Kidney (tissue), 14 donors: Measurements from ENCODE around the gene BCAS3. TPM values are rescaled to one million over a fixed set of nuclear protein-coding genes. Genes with fewer than 3 reads are reported as not detected.

Experiments used
- DNase-seq, 5 donors: peaks; one replicate each; pipeline ENCODE4 v3.0.0-alpha.2; 2013 to 2020
- FAIRE-seq: peaks from 2 replicates; lab custom pipeline; 2012; peaks lifted over from hg19 to GRCh38; lab: Jason Lieb, UNC
- H3K27ac ChIP-seq, 2 donors: one replicate each; pipeline ENCODE4 v1.7.0; 2013; ENCODE audit warnings: low read depth in 2 of 2, low read length in 2 of 2, inconsistent platforms in 1 of 2
- H3K27me3 ChIP-seq: one replicate; pipeline ENCODE4 v1.7.1; 2013; ENCODE audit warnings: low read length, inconsistent platforms; ENCODE audit not compliant: control insufficient read depth, insufficient read depth
- H3K36me3 ChIP-seq, 3 donors: one replicate each; pipeline versions ENCODE4 v1.7.0 to v1.7.1; 2013; ENCODE audit warnings: low read length in 3 of 3, control low read depth in 1 of 3, inconsistent platforms in 1 of 3; ENCODE audit not compliant: insufficient read depth in 3 of 3, control insufficient read depth in 2 of 3
- H3K4me1 ChIP-seq, 3 donors: one replicate each; pipeline versions ENCODE4 v1.7.0 to v1.7.1; 2013; ENCODE audit warnings: low read length in 3 of 3, inconsistent platforms in 1 of 3, low read depth in 1 of 3; ENCODE audit not compliant: control insufficient read depth in 2 of 3, insufficient read depth in 2 of 3
- H3K4me3 ChIP-seq, 3 donors: one replicate each; pipeline versions ENCODE4 v1.7.0 to v1.8.1; 2013; ENCODE audit warnings: low read length in 3 of 3, control low read depth in 1 of 3, inconsistent platforms in 1 of 3
- H3K9ac ChIP-seq, 3 donors: one replicate each; pipeline versions ENCODE4 v1.7.0 to v1.7.1; 2013; ENCODE audit warnings: low read length in 3 of 3, control low read depth in 1 of 3, inconsistent platforms in 1 of 3
- H3K9me3 ChIP-seq, 3 donors: one replicate each; pipeline versions ENCODE4 v1.7.0 to v1.7.1; 2013; ENCODE audit warnings: low read length in 3 of 3, control low read depth in 1 of 3, inconsistent platforms in 1 of 3; ENCODE audit not compliant: control insufficient read depth in 2 of 3, insufficient read depth in 1 of 3
- intact Hi-C: fragments of 100-400 bp; cut with DNase I; formaldehyde crosslinking; loops from one replicate; pipeline ENCODE4 v1.11.1; 2022
- polyA plus RNA-seq: library from polyadenylated mRNA; stranded (reverse); fragments of 350-450 nt; fragmentation: Illumina TruSeq; extraction: RNeasy Lipid Tissue Mini Kit (QIAGEN cat#74804); gene quantifications from one replicate; pipeline ENCODE4 v1.2.3, GENCODE V29; 2014; ENCODE audit warnings: low read depth, low replicate concordance; ENCODE audit not compliant: insufficient read depth
- total RNA-seq: library from RNA; stranded (reverse); fragmentation: NEBNext Ultra II Directional; extraction: Animal tissue kit (Norgen Biotek cat#: 25700); gene quantifications from one replicate; pipeline ENCODE4 v1.2.1, GENCODE V29; 2021
- TF ChIP-seq, protein P1 (sequence below): IDR thresholded peaks from 3 replicates; pipeline ENCODE4 v1.5.1; 2012; ENCODE audit warnings: mild to moderate bottlenecking, moderate library complexity, borderline replicate concordance; ENCODE audit not compliant: insufficient read depth; ENCODE audit errors: extremely low read depth
- donor health status: control.
- donor health status: control.
- donor health status: control.
- donor health status: control.
- donor health status: control.
- donor health status: DM: yes; HTN: yes; CAD: no.
- donor health status: Normal renal cell carcinoma (clear cell type).

BCAS3 gene
- total and polyA plus RNA-seq, 2 donors from 2014 or later = 18.3 to 44.1 TPM

- DNase-seq = peak in 1 of 5 donors; percentile 33
- H3K4me3 ChIP-seq = no peak overlapping the region
- H3K4me1 ChIP-seq = peaks cover 5 to 11% (median 6%) of the 10 kb centered on the region in 3 donors
- no peak overlapping the region for H3K9ac ChIP-seq
- TF ChIP-seq, protein P1, sequence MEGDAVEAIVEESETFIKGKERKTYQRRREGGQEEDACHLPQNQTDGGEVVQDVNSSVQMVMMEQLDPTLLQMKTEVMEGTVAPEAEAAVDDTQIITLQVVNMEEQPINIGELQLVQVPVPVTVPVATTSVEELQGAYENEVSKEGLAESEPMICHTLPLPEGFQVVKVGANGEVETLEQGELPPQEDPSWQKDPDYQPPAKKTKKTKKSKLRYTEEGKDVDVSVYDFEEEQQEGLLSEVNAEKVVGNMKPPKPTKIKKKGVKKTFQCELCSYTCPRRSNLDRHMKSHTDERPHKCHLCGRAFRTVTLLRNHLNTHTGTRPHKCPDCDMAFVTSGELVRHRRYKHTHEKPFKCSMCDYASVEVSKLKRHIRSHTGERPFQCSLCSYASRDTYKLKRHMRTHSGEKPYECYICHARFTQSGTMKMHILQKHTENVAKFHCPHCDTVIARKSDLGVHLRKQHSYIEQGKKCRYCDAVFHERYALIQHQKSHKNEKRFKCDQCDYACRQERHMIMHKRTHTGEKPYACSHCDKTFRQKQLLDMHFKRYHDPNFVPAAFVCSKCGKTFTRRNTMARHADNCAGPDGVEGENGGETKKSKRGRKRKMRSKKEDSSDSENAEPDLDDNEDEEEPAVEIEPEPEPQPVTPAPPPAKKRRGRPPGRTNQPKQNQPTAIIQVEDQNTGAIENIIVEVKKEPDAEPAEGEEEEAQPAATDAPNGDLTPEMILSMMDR = no peak
- H3K9me3 ChIP-seq = no peaks in the 10 kb centered on the region
- peak overlapping the region in 1 of 2 donors; percentile 11 for H3K27ac ChIP-seq
- FAIRE-seq = no peak
- no peaks in the 10 kb centered on the region for H3K27me3 ChIP-seq
- intact Hi-C loops = no loop called here
- no peaks in the 10 kb centered on the region for H3K36me3 ChIP-seq
These were observed 576.4 kb downstream of the BCAS3 start for GRCh38 chr17:61253937-61254574.

- H3K4me1 ChIP-seq = peaks cover 5 to 11% (median 6%) of the 10 kb centered on the region in 3 donors
- no peaks in the 10 kb centered on the region for H3K36me3 ChIP-seq
- H3K4me3 ChIP-seq = no peak overlapping the region
- no peak overlapping the region for H3K9ac ChIP-seq
- FAIRE-seq (no peak), DNase-seq (peak in 1 of 5 donors; percentile 71)
- intact Hi-C loops = no loop called here
- no peaks in the 10 kb centered on the region for H3K9me3 ChIP-seq
- no peaks in the 10 kb centered on the region for H3K27me3 ChIP-seq
- TF ChIP-seq, protein P1 = no peak
- H3K27ac ChIP-seq = peak overlapping the region in 1 of 2 donors; percentile 44
These were observed 577.3 kb downstream of the BCAS3 start for GRCh38 chr17:61254904-61255303.

- peaks cover 3 to 8% (median 3%) of the 10 kb centered on the region in 3 donors for H3K4me1 ChIP-seq
- no peak for DNase-seq
- intact Hi-C loops = no loop called here
- H3K4me3 ChIP-seq = no peak overlapping the region
- no peak overlapping the region for H3K27ac ChIP-seq
- H3K36me3 ChIP-seq = no peaks in the 10 kb centered on the region
- no peaks in the 10 kb centered on the region for H3K27me3 ChIP-seq
- no peaks in the 10 kb centered on the region for H3K9me3 ChIP-seq
- TF ChIP-seq, protein P1 = no peak
- no peak for FAIRE-seq
- H3K9ac ChIP-seq = no peak overlapping the region
These were observed 578.0 kb downstream of the BCAS3 start for GRCh38 chr17:61255647-61256046.
